ENCODE measurements around the gene NOTCH4.
"Not testable (repeated sequence)": the region's sequence is repeated elsewhere in the genome, so short reads cannot be mapped to it uniquely, and the experiment has no call there.

Gene NOTCH4

DNA sequence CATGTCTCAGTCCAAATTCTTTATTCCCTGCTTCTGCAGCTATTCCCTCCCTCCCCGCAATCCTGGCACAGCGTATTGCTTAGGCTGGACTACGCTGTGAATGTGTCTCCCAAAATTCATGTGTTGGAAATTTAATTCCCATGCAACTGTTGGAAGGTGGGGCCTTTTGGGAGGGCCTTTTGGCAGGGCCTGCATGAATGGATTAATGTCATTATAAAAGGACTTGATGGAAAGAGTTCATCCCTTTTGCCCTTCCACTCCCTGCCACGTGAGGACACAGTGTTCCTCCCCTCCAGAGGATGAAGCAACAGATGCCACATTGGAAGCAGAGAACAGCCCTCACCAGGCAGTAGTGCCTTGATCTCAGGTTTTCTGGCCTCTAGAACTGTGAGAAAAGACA lies 20.4 kb upstream of the NOTCH4 start:
- no peaks in the 10 kb centered on the region for H3K36me3 ChIP-seq (replicated peaks; ENCODE audit: insufficient read depth, low read length)
- H3K9me2 ChIP-seq (replicated peaks; ENCODE audit: insufficient read depth, low read length): no peaks in the 10 kb centered on the region
- no peaks in the 10 kb centered on the region for H4K20me1 ChIP-seq (ENCODE audit: insufficient read depth, low read length)
- no peaks in the 10 kb centered on the region for H3K4me1 ChIP-seq (ENCODE audit: low read length)
- no peaks in the 10 kb centered on the region for H3F3A ChIP-seq (ENCODE audit: insufficient read depth, low read length)
- no peaks in the 10 kb centered on the region for H3K9me3 ChIP-seq (replicated peaks; ENCODE audit: insufficient read depth, low read length)
- no peak overlapping the region for H3K4me3 ChIP-seq (ENCODE audit: low read length)
- no peak for DNase-seq
- peaks cover 42% of the 10 kb centered on the region; the same call in 1 of the 2 replicates for H3K27me3 ChIP-seq (replicated peaks; ENCODE audit: insufficient read depth, low read length)
- H2AFZ ChIP-seq (ENCODE audit: low read length): no peak overlapping the region
- TF ChIP-seq, protein P1, sequence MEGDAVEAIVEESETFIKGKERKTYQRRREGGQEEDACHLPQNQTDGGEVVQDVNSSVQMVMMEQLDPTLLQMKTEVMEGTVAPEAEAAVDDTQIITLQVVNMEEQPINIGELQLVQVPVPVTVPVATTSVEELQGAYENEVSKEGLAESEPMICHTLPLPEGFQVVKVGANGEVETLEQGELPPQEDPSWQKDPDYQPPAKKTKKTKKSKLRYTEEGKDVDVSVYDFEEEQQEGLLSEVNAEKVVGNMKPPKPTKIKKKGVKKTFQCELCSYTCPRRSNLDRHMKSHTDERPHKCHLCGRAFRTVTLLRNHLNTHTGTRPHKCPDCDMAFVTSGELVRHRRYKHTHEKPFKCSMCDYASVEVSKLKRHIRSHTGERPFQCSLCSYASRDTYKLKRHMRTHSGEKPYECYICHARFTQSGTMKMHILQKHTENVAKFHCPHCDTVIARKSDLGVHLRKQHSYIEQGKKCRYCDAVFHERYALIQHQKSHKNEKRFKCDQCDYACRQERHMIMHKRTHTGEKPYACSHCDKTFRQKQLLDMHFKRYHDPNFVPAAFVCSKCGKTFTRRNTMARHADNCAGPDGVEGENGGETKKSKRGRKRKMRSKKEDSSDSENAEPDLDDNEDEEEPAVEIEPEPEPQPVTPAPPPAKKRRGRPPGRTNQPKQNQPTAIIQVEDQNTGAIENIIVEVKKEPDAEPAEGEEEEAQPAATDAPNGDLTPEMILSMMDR (IDR thresholded peaks at IDR 0.05; ENCODE audit: low read length): no peak
- TF ChIP-seq EZH2 (optimal IDR thresholded peaks at IDR 0.05; ENCODE audit: low read depth, low read length): no peak
- TF ChIP-seq EZH2phosphoT487 (IDR thresholded peaks at IDR 0.05; ENCODE audit: low read length): no peak
- no peak overlapping the region for H3K9ac ChIP-seq (ENCODE audit: low read length)
- H3K27ac ChIP-seq (ENCODE audit: low read length): no peak overlapping the region
- no peaks in the 10 kb centered on the region for H3K79me2 ChIP-seq (ENCODE audit: low read length)
- no peak overlapping the region for H3K4me2 ChIP-seq (ENCODE audit: low read depth, low read length)

DNA sequence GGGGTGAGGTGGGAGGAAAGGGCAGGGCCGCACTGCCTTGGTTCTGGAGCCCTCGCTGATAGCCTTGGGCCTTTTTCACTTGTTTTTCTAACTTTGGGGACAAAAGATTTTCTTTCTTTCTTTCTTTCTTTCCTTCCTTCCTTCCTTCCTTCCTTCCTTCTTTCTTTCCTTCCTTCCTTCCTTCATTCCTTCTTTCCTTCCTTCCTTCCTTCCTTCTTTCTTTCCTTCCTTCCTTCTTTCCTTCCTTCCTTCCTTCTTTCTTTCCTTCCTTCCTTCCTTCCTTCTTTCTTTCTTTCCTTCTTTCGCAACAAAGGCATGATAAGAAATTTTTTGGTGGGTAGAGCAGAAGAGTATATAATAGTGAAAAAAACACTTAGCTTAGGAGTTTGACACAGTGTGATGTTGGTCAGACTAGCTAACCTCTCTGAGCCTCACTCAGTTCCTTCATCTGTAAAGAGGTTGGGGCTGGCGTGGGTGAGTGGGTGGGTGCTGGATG lies 18.5 kb upstream of the NOTCH4 start:
- not testable (repeated sequence) for H3K79me2 ChIP-seq (ENCODE audit: low read length); H3F3A ChIP-seq (ENCODE audit: insufficient read depth, low read length); H3K4me2 ChIP-seq (ENCODE audit: low read depth, low read length); H3K4me1 ChIP-seq (ENCODE audit: low read length); H3K9ac ChIP-seq (ENCODE audit: low read length); H4K20me1 ChIP-seq (ENCODE audit: insufficient read depth, low read length); H3K27ac ChIP-seq (ENCODE audit: low read length); H3K36me3 ChIP-seq (replicated peaks; ENCODE audit: insufficient read depth, low read length); DNase-seq; H2AFZ ChIP-seq (ENCODE audit: low read length); H3K9me2 ChIP-seq (replicated peaks; ENCODE audit: insufficient read depth, low read length); H3K9me3 ChIP-seq (replicated peaks; ENCODE audit: insufficient read depth, low read length); H3K4me3 ChIP-seq (ENCODE audit: low read length)
- peaks cover 23% of the 10 kb centered on the region; the same call in 1 of the 2 replicates for H3K27me3 ChIP-seq (replicated peaks; ENCODE audit: insufficient read depth, low read length)

DNA sequence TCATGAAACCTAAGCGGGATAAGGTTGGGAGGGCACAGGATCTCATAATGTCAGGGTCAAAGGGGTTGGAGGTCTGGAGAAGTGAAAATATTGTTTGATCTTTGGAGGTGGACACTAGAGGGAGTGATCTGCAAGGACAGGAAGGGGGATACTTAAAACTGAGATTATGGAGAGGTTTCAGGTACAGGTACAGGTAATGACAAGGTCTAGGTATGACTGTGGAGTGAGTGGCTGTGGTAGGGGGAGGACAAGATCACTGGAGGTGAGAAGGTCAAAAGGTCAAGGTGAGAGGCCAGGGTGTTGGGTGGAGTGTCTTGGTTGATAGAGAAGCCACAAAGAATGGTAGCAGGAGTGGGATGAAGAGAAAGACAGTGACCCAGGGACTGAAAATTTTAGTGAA lies 16.8 kb upstream of the NOTCH4 start:
- H3K36me3 ChIP-seq (replicated peaks; ENCODE audit: insufficient read depth, low read length): no peaks in the 10 kb centered on the region
- no peaks in the 10 kb centered on the region for H3K79me2 ChIP-seq (ENCODE audit: low read length)

DNA sequence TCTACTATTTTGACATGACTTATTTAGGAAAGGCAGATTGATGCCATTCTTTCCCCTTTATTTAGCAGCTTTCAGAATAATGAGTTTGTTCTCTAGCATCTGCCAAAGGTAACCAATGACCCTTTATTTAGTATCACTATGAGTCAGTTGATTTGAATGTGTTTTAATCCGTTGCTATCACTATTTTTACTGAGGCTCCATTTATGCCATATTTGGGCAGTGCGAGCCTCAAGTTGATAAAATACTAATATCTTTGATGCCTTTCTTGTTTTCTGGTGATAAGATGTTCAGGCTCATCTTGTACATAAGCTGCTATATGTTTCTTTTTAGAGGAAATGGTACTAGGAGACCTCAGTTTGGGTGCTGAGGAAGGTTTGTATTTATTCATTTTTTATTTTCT lies 15.6 kb upstream of the NOTCH4 start:
- Histone ChIP-seq H3K27ac (ENCODE audit: low read length) (no peak overlapping the region), H3K36me3 (replicated peaks; ENCODE audit: insufficient read depth, low read length) (no peaks in the 10 kb centered on the region), H3K27me3 (replicated peaks; ENCODE audit: insufficient read depth, low read length) (peaks cover 10% of the 10 kb centered on the region; the same call in 1 of the 2 replicates), H3F3A (ENCODE audit: insufficient read depth, low read length) (no peaks in the 10 kb centered on the region), H2AFZ (ENCODE audit: low read length) (no peak overlapping the region), H3K9me2 (replicated peaks; ENCODE audit: insufficient read depth, low read length) (no peaks in the 10 kb centered on the region), H3K9ac (ENCODE audit: low read length) (no peak overlapping the region), H3K4me3 (ENCODE audit: low read length) (no peak overlapping the region), H3K4me2 (ENCODE audit: low read depth, low read length) (no peak overlapping the region), H3K4me1 (ENCODE audit: low read length) (no peaks in the 10 kb centered on the region), H4K20me1 (ENCODE audit: insufficient read depth, low read length) (no peaks in the 10 kb centered on the region), H3K79me2 (ENCODE audit: low read length) (no peaks in the 10 kb centered on the region), H3K9me3 (replicated peaks; ENCODE audit: insufficient read depth, low read length) (no peaks in the 10 kb centered on the region)
- DNase-seq: no peak
- TF ChIP-seq, protein P1 (IDR thresholded peaks at IDR 0.05; ENCODE audit: low read length): no peak

More for the DNA sequence above, 16.8 kb upstream of the NOTCH4 start:
- Histone ChIP-seq H3K9ac (ENCODE audit: low read length) (no peak overlapping the region), H3K4me2 (ENCODE audit: low read depth, low read length) (no peak overlapping the region), H3K27ac (ENCODE audit: low read length) (no peak overlapping the region), H2AFZ (ENCODE audit: low read length) (no peak overlapping the region), H4K20me1 (ENCODE audit: insufficient read depth, low read length) (no peaks in the 10 kb centered on the region), H3K9me3 (replicated peaks; ENCODE audit: insufficient read depth, low read length) (no peaks in the 10 kb centered on the region), H3K27me3 (replicated peaks; ENCODE audit: insufficient read depth, low read length) (peaks cover 18% of the 10 kb centered on the region; the same call in 1 of the 2 replicates), H3F3A (ENCODE audit: insufficient read depth, low read length) (no peaks in the 10 kb centered on the region), H3K4me3 (ENCODE audit: low read length) (no peak overlapping the region), H3K4me1 (ENCODE audit: low read length) (no peaks in the 10 kb centered on the region), H3K9me2 (replicated peaks; ENCODE audit: insufficient read depth, low read length) (no peaks in the 10 kb centered on the region)
- no peak for DNase-seq
- TF ChIP-seq EZH2phosphoT487 (IDR thresholded peaks at IDR 0.05; ENCODE audit: low read length) (no peak), EZH2 (optimal IDR thresholded peaks at IDR 0.05; ENCODE audit: low read depth, low read length) (no peak)

Data from MM.1S (cell line).